Type B pancreatic cell (in vitro differentiated cells): ENCODE data around the gene FBXL22. TPM values are rescaled to one million over a fixed set of nuclear protein-coding genes. Genes with fewer than 3 reads are reported as not detected.

ENCODE experiments used
- DNase-seq: peaks from one replicate; pipeline ENCODE4 v3.0.0; 2021; ENCODE audit warnings: mixed read lengths; ENCODE audit not compliant: unreplicated experiment; ENCODE audit errors: extremely low spot score
- H3K27ac Mint-ChIP-seq: 2 replicates; pipeline ENCODE4 v1.8.0; 2021; ENCODE audit warnings: mild to moderate bottlenecking, mixed read lengths
- H3K27me3 Mint-ChIP-seq: 2 replicates; pipeline ENCODE4 v1.8.0; 2021; ENCODE audit warnings: mixed read lengths
- H3K36me3 Mint-ChIP-seq: 2 replicates; pipeline ENCODE4 v1.8.0; 2021; ENCODE audit warnings: mixed read lengths
- H3K4me1 Mint-ChIP-seq: one replicate; pipeline ENCODE4 v1.8.0; 2021; ENCODE audit warnings: mixed read lengths; ENCODE audit not compliant: unreplicated experiment
- H3K4me3 Mint-ChIP-seq: 2 replicates; pipeline ENCODE4 v1.8.0; 2021; ENCODE audit warnings: mild to moderate bottlenecking, mixed read lengths
- H3K9me3 Mint-ChIP-seq: 2 replicates; pipeline ENCODE4 v1.8.0; 2021; ENCODE audit warnings: mixed read lengths
- total RNA-seq: library from RNA; stranded (reverse); gene quantifications from 2 replicates; pipeline ENCODE4 v1.2.1, GENCODE V29; 2021; ENCODE audit warnings: low replicate concordance
- TF ChIP-seq, protein P1 (sequence below): fragments of 200-600 bp; sonication (generic); conservative IDR thresholded peaks from 2 replicates; pipeline ENCODE4 v1.5.0; 2021; ENCODE audit warnings: antibody characterized with exemption, mild to moderate bottlenecking

Gene FBXL22
- total RNA-seq, 1 donor from 2014 or later, result 1.1 TPM

DNA sequence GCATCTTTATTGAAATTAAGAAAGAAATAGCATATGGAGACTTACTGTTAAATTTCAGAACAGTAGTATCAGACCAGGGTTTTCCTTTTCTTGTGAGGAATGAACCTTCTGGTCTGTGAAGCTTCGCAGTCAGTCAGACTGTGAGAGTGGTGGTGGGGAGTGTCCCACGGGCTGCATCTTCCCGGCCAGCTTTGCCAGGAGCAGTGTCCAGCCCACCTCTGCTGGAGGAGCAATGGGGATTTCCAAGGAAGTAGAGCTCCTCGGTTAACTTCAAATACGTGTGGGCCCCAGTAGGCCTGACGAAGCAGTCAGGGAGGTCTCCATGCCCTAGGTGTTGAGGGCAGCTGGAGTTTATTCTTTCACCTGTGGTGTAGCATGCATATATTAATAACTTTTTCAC is 40.9 kb upstream of the FBXL22 start:
- no peaks in the 10 kb centered on the region for H3K9me3 Mint-ChIP-seq
- H3K4me1 Mint-ChIP-seq, result peaks cover 23% of the 10 kb centered on the region
- TF ChIP-seq, protein P1, sequence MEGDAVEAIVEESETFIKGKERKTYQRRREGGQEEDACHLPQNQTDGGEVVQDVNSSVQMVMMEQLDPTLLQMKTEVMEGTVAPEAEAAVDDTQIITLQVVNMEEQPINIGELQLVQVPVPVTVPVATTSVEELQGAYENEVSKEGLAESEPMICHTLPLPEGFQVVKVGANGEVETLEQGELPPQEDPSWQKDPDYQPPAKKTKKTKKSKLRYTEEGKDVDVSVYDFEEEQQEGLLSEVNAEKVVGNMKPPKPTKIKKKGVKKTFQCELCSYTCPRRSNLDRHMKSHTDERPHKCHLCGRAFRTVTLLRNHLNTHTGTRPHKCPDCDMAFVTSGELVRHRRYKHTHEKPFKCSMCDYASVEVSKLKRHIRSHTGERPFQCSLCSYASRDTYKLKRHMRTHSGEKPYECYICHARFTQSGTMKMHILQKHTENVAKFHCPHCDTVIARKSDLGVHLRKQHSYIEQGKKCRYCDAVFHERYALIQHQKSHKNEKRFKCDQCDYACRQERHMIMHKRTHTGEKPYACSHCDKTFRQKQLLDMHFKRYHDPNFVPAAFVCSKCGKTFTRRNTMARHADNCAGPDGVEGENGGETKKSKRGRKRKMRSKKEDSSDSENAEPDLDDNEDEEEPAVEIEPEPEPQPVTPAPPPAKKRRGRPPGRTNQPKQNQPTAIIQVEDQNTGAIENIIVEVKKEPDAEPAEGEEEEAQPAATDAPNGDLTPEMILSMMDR, result no peak
- peaks cover 31% of the 10 kb centered on the region for H3K36me3 Mint-ChIP-seq
- H3K4me3 Mint-ChIP-seq, result no peak overlapping the region
- H3K27me3 Mint-ChIP-seq, result no peaks in the 10 kb centered on the region
- DNase-seq, result no peak
- no peak overlapping the region for H3K27ac Mint-ChIP-seq

DNA sequence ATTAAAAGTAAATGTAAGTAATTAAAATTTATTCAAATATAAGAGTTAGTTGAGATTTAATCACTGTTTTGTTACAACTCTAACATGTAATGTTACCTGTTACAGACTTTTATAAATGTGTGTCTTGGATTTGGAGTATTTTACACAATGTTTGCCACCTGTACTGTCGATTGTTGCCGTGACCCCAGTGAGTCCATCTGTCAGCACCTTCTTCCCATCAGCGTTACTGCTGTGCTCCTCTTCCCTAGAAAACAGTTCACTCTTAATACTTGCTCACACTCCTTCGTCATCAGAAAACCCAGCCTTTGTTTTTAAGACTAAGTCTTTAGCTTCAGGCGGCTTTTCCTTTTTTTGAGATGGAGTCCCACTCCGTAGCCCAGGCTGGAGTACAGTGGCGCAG is 40.5 kb upstream of the FBXL22 start:
- H3K27ac Mint-ChIP-seq, result no peak overlapping the region
- TF ChIP-seq, protein P1, result no peak
- no peaks in the 10 kb centered on the region for H3K27me3 Mint-ChIP-seq

DNA sequence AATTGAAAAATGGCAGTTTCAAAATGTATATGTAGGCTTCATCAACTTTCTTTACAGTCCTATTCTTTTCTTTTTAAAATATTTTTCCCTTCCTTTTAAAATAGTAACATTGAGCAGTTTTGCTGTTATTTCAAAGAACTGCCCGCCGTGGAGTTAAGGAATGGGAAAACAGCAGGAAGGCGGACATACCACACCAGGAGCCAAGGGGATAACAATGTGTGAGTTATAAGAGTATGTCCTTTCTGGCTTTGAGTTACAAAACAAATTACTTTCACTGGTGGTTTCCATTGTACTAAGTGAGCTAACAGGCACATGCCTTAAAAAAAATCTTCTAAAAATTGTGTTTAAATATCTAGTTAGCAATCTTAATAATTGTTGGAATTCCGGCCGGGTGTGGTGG is 37.4 kb upstream of the FBXL22 start:
- no peaks in the 10 kb centered on the region for H3K27me3 Mint-ChIP-seq
- H3K27ac Mint-ChIP-seq, result no peak overlapping the region
- no peak overlapping the region for H3K4me3 Mint-ChIP-seq
- H3K36me3 Mint-ChIP-seq, result peaks cover 40% of the 10 kb centered on the region
- peaks cover 15% of the 10 kb centered on the region for H3K4me1 Mint-ChIP-seq
- no peak for DNase-seq
- H3K9me3 Mint-ChIP-seq, result no peaks in the 10 kb centered on the region
- TF ChIP-seq, protein P1, result no peak

More for the DNA sequence above, 40.5 kb upstream of the FBXL22 start:
- H3K4me1 Mint-ChIP-seq, result peaks cover 23% of the 10 kb centered on the region
- no peak overlapping the region for H3K4me3 Mint-ChIP-seq
- H3K36me3 Mint-ChIP-seq, result peaks cover 36% of the 10 kb centered on the region
- H3K9me3 Mint-ChIP-seq, result no peaks in the 10 kb centered on the region
- DNase-seq, result no peak

DNA sequence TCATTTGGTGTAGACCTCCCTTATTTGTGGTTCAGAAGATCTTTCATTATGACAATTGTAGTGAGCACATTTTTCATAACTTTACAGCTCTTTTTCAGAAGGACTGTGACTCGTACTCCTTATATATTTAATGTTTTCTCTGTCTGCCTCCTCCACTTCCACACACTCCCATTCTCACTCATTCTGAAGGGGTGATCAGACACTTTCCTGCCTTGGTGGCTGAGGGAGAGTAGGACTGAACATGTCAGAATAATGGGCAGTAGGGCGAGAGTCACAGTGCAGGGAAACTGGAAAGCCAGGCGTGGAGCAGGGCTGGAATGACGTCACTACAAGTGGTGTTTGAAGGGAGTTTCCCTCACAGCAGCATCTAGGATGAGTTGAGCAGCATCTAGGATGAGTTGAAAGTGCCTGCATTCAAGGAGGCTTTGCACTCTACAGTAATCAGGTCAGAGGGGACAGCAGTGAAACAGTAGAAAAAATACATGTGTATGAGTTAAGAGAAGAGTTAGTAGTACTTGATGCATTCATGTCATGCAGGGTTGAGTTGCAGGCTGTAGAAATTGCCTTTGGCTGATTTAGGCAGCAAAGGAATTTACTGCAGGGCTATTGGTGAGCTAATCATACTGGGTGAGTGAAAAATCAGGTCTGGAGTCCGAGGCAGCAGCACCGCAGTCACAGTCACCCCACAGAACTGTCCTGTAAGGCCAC is 36.3 kb upstream of the FBXL22 start:
- TF ChIP-seq, protein P1, result no peak
- H3K4me1 Mint-ChIP-seq, result peaks cover 15% of the 10 kb centered on the region
- no peak for DNase-seq
- H3K27ac Mint-ChIP-seq, result no peak overlapping the region
- H3K36me3 Mint-ChIP-seq, result peaks cover 47% of the 10 kb centered on the region
- no peaks in the 10 kb centered on the region for H3K27me3 Mint-ChIP-seq
- H3K9me3 Mint-ChIP-seq, result no peaks in the 10 kb centered on the region
- H3K4me3 Mint-ChIP-seq, result no peak overlapping the region

DNA sequence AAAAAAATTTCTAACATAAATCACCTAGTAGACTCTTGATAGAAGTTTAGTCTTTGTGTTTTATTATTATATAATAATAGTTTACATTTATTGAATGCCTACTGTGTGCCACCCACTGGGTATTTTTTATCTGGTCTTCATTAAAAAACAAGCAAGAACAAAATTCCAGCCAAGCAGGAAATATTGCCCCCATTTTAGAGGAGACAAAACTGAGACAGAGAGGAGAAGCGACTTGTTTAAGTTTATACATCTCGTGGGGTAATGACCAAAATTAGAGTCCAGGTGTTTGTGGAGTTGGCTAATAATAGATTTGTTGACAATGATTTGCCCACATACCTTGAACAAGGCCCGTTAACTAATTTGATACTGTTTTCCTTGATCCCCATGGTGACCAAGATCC is 33.1 kb upstream of the FBXL22 start:
- Mint-ChIP-seq H3K9me3 (no peaks in the 10 kb centered on the region), H3K4me3 (no peak overlapping the region), H3K36me3 (peaks cover 42% of the 10 kb centered on the region), H3K4me1 (peaks cover 11% of the 10 kb centered on the region), H3K27me3 (no peaks in the 10 kb centered on the region), H3K27ac (no peak overlapping the region)
- DNase-seq, result no peak
- TF ChIP-seq, protein P1, result no peak
